Measurements from ENCODE around the gene LSM14B.
"Not testable (repeated sequence)": the region's sequence is repeated elsewhere in the genome, so short reads cannot be mapped to it uniquely, and the experiment has no call there.

LSM14B gene

DNA sequence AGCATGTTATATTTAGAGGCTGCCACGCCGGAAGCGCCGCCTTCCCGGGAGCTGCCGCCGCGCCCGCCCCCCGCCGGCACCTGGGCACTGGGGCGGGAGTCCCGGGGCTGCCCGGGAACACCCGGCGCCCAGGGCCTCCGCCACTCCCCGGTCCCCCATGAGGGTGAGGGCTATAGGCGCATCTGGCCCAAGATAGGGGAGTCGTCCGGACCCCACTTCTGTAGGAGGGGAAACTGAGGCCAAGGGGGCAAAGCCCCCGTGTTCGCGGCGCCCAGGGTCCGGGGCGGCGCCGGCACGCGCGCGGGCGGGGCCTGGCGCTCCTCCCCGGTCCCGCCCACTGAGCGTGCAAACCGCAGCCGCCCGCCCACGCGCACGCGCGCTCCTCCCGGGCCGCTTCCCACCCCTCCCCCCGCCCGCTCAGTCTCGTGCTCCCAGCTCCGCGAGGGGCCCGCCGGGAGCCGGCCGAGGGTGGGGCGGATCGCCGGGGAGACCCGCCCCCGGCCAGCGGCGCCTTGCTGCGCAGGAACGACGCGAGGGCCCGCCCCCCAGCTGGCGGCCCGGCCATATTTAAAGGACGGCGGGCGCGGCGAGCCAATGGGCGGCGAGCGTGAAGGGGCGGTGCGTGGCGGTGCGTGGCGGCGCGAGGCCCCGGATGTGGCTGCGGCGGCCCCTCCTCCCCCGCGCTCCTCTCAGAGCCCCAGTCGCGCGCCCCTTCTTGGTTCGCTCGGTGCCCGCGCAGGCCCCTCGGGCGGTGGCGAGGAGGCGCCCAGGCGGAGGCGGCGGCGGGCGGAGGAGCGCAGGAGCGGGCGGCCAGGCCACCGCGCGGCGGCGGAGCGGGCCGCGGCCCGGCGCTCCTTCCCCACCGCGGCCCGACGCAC lies at the start of gene LSM14B:
TSS of gene LSM14B (plus strand) at position 700 of the 878 bp plus-strand sequence. CDS start 192 bp downstream, outside the sequence.
- DNase-seq (ENCODE audit: low read depth in 2 of 2) = peak; percentile 94 to 97

GRCh38 chr20:62073323-62073722 lies 49.0 kb upstream of the LSM14B start:
- no peak for DNase-seq (ENCODE audit: low read depth in 2 of 2)

DNA sequence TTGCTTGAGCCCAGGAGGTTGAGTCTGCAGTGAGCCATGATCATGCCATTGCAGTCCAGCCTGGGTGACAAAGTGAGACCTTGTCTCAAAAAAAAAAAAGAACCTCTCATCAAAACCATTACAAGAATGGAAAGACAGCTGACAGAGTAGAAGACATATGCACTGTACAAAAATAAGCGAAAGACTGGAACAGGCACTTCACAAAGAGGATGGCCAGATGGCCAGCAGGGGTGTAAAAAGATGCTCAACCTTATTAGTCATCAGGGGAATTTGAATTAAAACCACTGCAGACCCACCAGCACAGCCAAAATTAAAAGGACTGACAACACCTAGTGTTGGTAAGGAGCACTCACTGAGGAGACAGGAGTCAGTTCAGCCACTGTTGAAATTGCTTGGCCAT lies 43.1 kb upstream of the LSM14B start:
- DNase-seq (ENCODE audit: low read depth in 2 of 2) = no peak

- DNase-seq (ENCODE audit: low read depth in 2 of 2) = no peak
Observed at GRCh38 chr20:62080249-62080990, 41.9 kb upstream of the LSM14B start.

GRCh38 chr20:62083312-62083711 lies 39.0 kb upstream of the LSM14B start:
- DNase-seq (ENCODE audit: low read depth in 2 of 2) = no peak

DNA sequence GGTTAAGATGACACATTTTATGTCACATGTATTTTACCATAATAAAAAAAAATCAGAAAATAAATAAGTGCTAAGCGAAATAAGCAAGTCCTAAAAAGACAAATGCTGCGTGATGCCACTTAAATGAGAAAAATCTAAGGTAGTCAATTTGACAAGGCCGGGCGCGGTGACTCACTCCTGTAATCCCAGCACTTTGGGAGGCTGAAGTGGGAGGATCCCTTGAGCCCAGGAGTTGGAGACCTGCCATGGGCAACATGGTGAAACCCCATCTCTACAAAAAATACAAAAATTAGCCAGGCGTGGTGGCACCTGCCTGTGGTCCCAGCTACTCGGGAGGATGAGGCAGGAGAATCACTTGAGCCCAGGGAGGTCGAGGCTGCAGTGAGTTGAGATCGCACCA lies 38.1 kb upstream of the LSM14B start:
- DNase-seq (ENCODE audit: low read depth in 2 of 2) = not testable (repeated sequence)

DNA sequence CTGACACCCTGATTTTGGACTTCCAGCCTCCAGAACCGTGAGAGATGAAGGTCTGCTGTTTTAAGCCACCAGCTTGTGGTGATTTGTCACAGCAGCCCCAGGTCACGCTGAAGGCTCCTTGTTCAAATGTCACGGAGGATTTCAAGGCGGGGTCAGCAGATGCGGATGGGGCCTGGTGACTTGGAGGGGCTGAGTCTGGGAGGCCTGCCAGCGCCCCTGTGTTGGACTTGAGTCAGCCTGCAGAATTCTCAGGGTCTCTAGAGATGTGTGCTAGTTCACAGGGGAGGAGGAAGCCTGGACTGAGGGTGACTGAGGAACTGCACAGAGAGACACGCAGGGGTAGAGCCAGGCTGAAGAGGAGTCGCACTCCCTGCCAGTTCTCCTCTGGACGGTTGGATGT lies 37.1 kb upstream of the LSM14B start:
- no peak for DNase-seq (ENCODE audit: low read depth in 2 of 2)

DNA sequence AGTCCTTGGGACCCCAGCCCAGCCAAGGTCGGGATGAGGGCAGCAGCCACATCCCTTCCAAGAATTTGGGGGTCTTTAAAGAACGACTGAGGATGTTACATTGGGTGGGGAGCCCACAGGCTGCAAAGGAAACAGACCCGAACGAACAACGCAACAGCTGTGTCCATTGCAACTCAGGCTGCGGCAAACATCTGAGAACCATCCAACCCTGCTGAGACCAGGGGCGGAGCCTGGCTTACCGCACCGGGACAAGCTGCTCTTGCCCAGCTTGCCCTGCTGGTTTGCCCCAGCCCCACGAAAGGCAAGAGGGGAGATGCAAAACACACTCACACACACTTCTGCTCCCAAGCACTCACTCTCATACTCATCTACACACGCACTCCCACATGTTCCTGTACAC lies 35.0 kb upstream of the LSM14B start:
- no peak for DNase-seq (ENCODE audit: low read depth in 2 of 2)

DNA sequence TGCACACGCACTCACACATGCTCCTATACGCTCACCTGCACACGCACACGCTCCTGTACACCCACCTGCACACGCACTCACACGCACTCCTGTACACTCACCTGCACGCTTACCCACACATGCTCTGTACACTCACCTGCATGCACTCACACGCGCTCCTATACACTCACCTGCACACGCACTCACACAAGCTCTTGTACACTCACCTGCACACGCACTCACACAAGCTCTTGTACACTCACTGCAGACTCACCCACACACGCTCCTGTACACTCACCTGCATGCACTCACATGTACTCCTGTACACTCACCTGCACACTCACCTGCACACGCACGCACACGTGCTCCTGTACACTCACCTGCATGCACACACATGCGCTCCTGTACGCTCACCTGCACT lies 34.6 kb upstream of the LSM14B start:
- no peak for DNase-seq (ENCODE audit: low read depth in 2 of 2)

- DNase-seq (ENCODE audit: low read depth in 2 of 2) = no peak
Observed at GRCh38 chr20:62088258-62089127, 33.8 kb upstream of the LSM14B start.

- DNase-seq (ENCODE audit: low read depth in 2 of 2) = no peak
Observed at GRCh38 chr20:62089393-62089792, 32.9 kb upstream of the LSM14B start.

GRCh38 chr20:62096421-62097380 lies 25.6 kb upstream of the LSM14B start:
- no peak for DNase-seq (ENCODE audit: low read depth in 2 of 2)

GRCh38 chr20:62097881-62098407 lies 24.3 kb upstream of the LSM14B start:
- no peak for DNase-seq (ENCODE audit: low read depth in 2 of 2)

DNA sequence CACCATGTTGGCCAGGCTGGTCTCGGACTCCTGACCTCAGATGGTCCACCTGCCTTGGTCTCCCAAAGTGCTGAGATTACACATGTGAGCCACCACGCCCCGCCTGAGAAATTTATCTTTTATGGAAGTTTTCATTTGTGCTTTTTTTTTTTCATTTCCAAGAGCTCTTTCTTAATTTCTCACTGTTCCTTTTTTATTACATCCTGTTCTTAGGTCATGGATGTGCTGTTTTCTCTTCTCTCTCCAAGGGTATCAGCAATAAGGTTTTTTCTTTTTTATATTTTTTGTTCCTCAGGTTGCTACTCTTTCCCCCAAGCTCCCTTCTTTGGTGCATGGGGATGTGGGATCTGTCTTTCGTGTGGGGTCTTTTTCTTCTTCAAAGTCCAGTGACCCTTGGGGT lies 21.2 kb upstream of the LSM14B start:
- DNase-seq (ENCODE audit: low read depth in 2 of 2) = no peak

DNA sequence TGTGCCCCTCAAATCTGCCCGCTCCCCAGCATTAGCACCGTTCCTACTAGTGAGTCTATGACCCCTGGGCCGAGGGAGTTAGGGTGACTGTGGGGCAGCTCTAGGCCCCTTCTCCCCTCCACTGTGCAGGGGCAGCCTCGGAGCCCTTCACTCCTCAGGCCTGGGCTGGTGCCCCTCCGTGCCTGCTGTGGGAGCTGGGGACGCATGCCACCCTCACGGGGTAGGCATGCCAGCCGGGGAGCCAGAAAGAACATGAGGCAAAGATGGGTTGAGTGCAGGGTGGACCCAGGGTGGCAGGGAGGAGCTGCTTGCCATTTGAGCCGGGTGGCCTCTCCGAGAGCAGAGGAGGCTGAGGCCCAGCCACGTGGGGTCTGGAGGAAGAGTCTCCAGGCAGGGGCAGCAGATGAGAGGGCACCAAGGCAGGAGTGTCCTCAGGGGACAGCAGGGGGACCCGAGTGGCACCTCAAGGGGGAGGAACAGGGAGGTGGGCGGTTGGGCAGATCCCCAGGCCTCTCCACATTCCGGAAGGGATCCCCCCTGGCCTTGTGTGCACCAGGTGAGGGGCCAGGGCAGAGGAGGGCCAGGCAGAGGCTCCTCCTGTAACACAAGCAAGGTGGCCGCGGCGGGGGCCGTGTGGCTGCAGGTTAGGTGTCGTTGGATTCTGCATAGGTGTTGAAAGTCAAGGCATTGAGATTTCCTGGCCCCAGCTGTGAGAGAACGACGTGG lies 18.6 kb upstream of the LSM14B start:
- DNase-seq (ENCODE audit: low read depth in 2 of 2) = no peak

DNA sequence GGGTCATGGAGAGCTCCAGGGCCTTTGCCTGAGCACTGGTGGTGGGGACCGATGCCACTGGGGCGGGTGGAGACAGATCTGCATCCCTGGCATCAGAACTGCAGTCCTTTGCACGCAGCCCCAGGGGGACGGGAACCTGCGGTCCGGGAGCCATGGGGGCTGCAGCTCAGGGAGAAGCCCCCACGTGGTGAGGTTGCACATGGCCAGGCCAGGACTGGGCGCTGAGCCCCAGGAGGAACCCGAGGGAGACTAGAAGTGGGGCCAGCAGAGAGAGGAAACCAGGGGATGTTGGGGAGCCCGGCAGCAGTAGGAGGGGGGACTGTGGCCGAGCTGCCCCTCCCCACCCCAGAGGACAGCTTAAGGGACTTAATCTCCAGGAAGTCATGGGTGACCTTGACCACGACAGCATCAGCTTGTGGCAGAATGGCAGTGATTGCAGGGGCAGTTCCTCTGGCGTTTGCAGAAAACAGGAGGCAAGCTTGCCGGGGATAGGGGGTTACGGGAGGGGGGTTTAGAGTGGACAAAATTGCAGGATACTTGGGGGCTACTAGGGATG lies 18.0 kb upstream of the LSM14B start:
- DNase-seq (ENCODE audit: low read depth in 2 of 2) = no peak

- DNase-seq (ENCODE audit: low read depth in 2 of 2) = no peak
Observed at GRCh38 chr20:62104791-62105345, 17.4 kb upstream of the LSM14B start.

- DNase-seq (ENCODE audit: low read depth in 2 of 2) = no peak
Observed at GRCh38 chr20:62105592-62105991, 16.7 kb upstream of the LSM14B start.

- no peak for DNase-seq (ENCODE audit: low read depth in 2 of 2)
Observed at GRCh38 chr20:62111148-62111547, 11.1 kb upstream of the LSM14B start.

All from fibroblast of skin of left biceps (primary cell).